ENCODE results near the gene F11R.

DNA sequence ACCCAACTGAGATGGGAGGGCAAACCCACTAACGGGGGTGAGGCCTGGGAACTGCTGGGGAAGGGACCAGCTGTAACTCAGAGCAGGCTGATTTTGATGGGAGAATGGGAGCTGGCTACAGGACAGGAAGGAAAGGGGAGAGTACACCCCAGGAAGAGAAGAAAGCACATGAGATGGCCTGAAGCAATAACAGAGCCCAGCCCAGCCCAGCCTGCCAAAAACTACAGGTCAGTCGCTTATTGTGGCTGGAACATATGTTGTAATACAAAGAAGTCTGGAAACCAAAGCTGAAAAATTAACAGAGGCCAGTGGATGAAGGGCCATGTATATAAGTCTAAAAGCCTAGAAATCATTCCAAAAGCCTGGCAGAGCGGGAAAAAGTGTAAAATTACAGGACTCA, 67.9 kb downstream of the F11R start:
- TF ChIP-seq EP300 (IDR thresholded peaks at IDR 0.05) = no peak
- no peak for TF ChIP-seq POLR2A (IDR thresholded peaks at IDR 0.05)
- TF ChIP-seq, protein P1, sequence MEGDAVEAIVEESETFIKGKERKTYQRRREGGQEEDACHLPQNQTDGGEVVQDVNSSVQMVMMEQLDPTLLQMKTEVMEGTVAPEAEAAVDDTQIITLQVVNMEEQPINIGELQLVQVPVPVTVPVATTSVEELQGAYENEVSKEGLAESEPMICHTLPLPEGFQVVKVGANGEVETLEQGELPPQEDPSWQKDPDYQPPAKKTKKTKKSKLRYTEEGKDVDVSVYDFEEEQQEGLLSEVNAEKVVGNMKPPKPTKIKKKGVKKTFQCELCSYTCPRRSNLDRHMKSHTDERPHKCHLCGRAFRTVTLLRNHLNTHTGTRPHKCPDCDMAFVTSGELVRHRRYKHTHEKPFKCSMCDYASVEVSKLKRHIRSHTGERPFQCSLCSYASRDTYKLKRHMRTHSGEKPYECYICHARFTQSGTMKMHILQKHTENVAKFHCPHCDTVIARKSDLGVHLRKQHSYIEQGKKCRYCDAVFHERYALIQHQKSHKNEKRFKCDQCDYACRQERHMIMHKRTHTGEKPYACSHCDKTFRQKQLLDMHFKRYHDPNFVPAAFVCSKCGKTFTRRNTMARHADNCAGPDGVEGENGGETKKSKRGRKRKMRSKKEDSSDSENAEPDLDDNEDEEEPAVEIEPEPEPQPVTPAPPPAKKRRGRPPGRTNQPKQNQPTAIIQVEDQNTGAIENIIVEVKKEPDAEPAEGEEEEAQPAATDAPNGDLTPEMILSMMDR (IDR thresholded peaks at IDR 0.05) = no peak
